Endodermal cell (in vitro differentiated cells): ENCODE measurements around the gene HSPA1A. TPM values are rescaled to one million over a fixed set of nuclear protein-coding genes. Genes with fewer than 3 reads are reported as not detected.

Experiments
- DNase-seq: peaks from one replicate; pipeline ENCODE4 v3.0.0-alpha.2; 2017
- H3K27ac ChIP-seq: 2 replicates; pipeline ENCODE4 v1.5.1; 2013; ENCODE audit warnings: mild to moderate bottlenecking, low read depth, low read length, moderate library complexity
- H3K27me3 ChIP-seq: 2 replicates; pipeline ENCODE4 v1.6.1; 2013; ENCODE audit warnings: mild to moderate bottlenecking, low read length, moderate library complexity; ENCODE audit not compliant: insufficient read depth, control insufficient read depth, poor library complexity, severe bottlenecking
- H3K36me3 ChIP-seq: 2 replicates; pipeline ENCODE4 v1.7.0; 2013; ENCODE audit warnings: mild to moderate bottlenecking, low read length, moderate library complexity; ENCODE audit not compliant: control insufficient read depth, insufficient read depth
- H3K4me1 ChIP-seq: one replicate; pipeline ENCODE4 v1.7.0; 2013; ENCODE audit warnings: low read length; ENCODE audit not compliant: control insufficient read depth, insufficient read depth
- H3K4me3 ChIP-seq: 2 replicates; pipeline ENCODE4 v1.5.1; 2013; ENCODE audit warnings: mild to moderate bottlenecking, low read length, moderate library complexity
- H3K9ac ChIP-seq: 2 replicates; pipeline ENCODE4 v1.6.1; 2013; ENCODE audit warnings: mild to moderate bottlenecking, low read length, moderate library complexity; ENCODE audit not compliant: poor library complexity, severe bottlenecking; ENCODE audit errors: extremely low read depth
- H3K9me3 ChIP-seq: 2 replicates; pipeline ENCODE4 v1.6.1; 2013; ENCODE audit warnings: mild to moderate bottlenecking, low read length, moderate library complexity; ENCODE audit not compliant: control insufficient read depth
- H3K27ac Mint-ChIP-seq: 2 replicates; pipeline ENCODE4 v1.8.0; 2020; ENCODE audit warnings: mixed read lengths
- H3K27me3 Mint-ChIP-seq: 2 replicates; pipeline ENCODE4 v1.8.0; 2021; ENCODE audit warnings: mild to moderate bottlenecking, mixed read lengths; ENCODE audit not compliant: insufficient read depth
- H3K36me3 Mint-ChIP-seq: 2 replicates; pipeline ENCODE4 v1.8.0; 2020; ENCODE audit warnings: low read depth, mixed read lengths
- H3K4me1 Mint-ChIP-seq: 2 replicates; pipeline ENCODE4 v1.8.0; 2020; ENCODE audit warnings: mixed read lengths
- H3K4me3 Mint-ChIP-seq: 2 replicates; pipeline ENCODE4 v1.8.0; 2020; ENCODE audit warnings: mild to moderate bottlenecking, moderate library complexity, mixed read lengths
- H3K9me3 Mint-ChIP-seq: 2 replicates; pipeline ENCODE4 v1.8.0; 2020; ENCODE audit warnings: mild to moderate bottlenecking, mixed read lengths
- WGBS, 2 experiments: methylation state at CpG; one replicate each; pipeline versions ENCODE4 v1.1.5 to v1.1.7; 2013; ENCODE audit warnings: missing lambda C conversion rate in 2 of 2, mixed read lengths in 1 of 2; ENCODE audit not compliant: insufficient coverage in 1 of 2, insufficient read length in 1 of 2; 5-methylcytosine and 5-hydroxymethylcytosine counted together
- total RNA-seq, 2 donors: library from RNA; stranded (reverse); fragmentation: NEBNext Ultra II Directional in 1 of 2; extraction: Animal tissue kit (Norgen Biotek cat#: 25700) in 1 of 2; gene quantifications; 2 replicates in 1 of 2; 3 replicates in 1 of 2; pipeline ENCODE4 v1.2.1, GENCODE V29; 2021
- TF ChIP-seq, protein P1 (sequence below): fragments of 200-600 bp; sonication (generic); conservative IDR thresholded peaks from 2 replicates; pipeline ENCODE4 v1.5.0; 2021; ENCODE audit warnings: antibody characterized with exemption, mild to moderate bottlenecking

The HSPA1A gene
- total RNA-seq, 2 donors from 2014 or later, result 53.1 to 62.6 TPM

DNA sequence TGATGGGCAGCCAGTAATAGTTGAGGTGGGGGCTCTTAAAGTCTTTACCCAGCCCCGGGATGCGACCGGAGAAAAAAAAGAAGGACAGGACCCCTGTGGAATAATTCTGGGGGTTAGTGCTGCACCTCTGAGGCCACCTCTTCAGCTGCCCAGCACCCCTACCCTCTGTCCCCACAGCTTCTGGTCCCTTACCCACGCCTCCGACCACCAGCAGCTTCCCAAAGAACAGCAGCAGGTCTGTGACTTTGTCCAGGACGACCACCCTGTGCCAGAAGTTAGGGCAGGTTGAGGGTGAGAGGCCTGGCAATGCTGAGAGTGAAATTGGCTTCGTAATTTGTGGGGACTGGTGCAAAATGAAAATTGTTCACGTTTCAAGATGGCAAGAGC lies 49.5 kb downstream of the HSPA1A start:
- Mint-ChIP-seq H3K27ac (no peak overlapping the region), H3K4me1 (peaks cover 14% of the 10 kb centered on the region), H3K36me3 (peaks cover 5% of the 10 kb centered on the region), H3K27me3 (peaks cover 2% of the 10 kb centered on the region), H3K9me3 (no peaks in the 10 kb centered on the region), H3K4me3 (no peak overlapping the region)
- TF ChIP-seq, protein P1, sequence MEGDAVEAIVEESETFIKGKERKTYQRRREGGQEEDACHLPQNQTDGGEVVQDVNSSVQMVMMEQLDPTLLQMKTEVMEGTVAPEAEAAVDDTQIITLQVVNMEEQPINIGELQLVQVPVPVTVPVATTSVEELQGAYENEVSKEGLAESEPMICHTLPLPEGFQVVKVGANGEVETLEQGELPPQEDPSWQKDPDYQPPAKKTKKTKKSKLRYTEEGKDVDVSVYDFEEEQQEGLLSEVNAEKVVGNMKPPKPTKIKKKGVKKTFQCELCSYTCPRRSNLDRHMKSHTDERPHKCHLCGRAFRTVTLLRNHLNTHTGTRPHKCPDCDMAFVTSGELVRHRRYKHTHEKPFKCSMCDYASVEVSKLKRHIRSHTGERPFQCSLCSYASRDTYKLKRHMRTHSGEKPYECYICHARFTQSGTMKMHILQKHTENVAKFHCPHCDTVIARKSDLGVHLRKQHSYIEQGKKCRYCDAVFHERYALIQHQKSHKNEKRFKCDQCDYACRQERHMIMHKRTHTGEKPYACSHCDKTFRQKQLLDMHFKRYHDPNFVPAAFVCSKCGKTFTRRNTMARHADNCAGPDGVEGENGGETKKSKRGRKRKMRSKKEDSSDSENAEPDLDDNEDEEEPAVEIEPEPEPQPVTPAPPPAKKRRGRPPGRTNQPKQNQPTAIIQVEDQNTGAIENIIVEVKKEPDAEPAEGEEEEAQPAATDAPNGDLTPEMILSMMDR, result no peak
- Histone ChIP-seq H3K9ac (no peak overlapping the region), H3K4me1 (no peaks in the 10 kb centered on the region), H3K9me3 (no peaks in the 10 kb centered on the region), H3K4me3 (no peak overlapping the region), H3K27me3 (no peaks in the 10 kb centered on the region), H3K27ac (peak overlapping the region; percentile 32), H3K36me3 (peaks cover 7% of the 10 kb centered on the region)
- 91 to 92% methylated on average over 5 to 8 of the region's 8 CpGs for WGBS, 2 experiments
- no peak for DNase-seq

DNA sequence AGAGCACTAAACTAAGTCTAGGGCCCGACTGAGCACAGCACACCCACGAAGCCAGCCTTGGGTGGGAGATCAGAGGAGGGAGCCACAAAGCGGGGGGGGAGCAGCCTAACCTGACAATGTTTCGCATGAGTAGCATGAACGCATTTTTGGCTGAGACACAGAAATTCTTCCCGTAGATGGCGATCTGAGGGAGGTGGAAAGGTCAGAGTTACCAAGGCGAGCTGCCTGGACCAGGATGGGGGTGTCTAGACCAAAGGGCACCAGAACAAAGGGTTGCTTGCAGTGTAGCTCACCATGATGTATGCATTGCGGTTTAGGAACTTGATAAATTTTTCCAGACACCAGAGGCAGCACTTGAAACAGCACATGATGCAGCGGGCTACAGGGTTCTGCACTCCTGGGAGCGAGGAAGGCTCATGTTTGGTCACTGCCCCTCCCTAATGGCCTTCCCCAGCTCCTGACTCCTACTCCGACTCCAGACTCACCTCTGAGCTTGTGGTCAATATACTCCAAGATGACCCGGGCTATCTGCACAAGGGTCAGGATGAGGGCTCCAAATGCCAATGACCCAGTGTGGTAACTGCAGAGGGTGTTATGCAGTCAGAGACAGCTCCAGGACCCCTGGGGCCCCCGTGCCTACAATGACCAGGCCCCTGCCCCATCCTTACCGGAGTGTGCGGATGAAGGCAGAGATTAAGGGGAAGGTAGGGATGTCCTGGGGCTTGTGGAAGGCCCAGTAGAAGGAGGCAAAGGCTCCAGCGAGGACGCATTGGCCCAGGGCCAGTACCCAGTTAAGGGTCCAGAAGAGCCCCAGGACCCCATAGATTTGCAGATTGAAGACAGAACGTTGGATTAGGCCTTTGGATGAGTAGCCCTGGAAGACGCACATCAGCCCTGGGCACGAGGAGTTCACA lies 50.1 kb downstream of the HSPA1A start:
- Histone ChIP-seq H3K4me1 (no peaks in the 10 kb centered on the region), H3K27ac (peak overlapping the region; percentile 32), H3K9ac (no peak overlapping the region), H3K9me3 (no peaks in the 10 kb centered on the region), H3K4me3 (no peak overlapping the region), H3K27me3 (no peaks in the 10 kb centered on the region), H3K36me3 (peaks cover 2% of the 10 kb centered on the region)
- peaks cover 14% of the 10 kb centered on the region for H3K4me1 Mint-ChIP-seq
- H3K36me3 Mint-ChIP-seq, result no peaks in the 10 kb centered on the region
- no peak for DNase-seq
- peaks cover 2% of the 10 kb centered on the region for H3K27me3 Mint-ChIP-seq
- TF ChIP-seq, protein P1, result no peak
- H3K9me3 Mint-ChIP-seq, result no peaks in the 10 kb centered on the region
- H3K4me3 Mint-ChIP-seq, result no peak overlapping the region
- H3K27ac Mint-ChIP-seq, result no peak overlapping the region
- 91 to 92% methylated on average over 21 of the region's 21 CpGs for whole genome bisulfite sequencing, 2 experiments

Other genes starting within 250 kb of the HSPA1A start
- not detected for gene LTA, start 243.3 kb upstream of the HSPA1A start, total RNA-seq
- not detected for gene TNF, start 240.0 kb upstream of the HSPA1A start, total RNA-seq
- 1 to 10 TPM in 1 of 2 donors, not detected in 1; 1.3 TPM for gene LTB, start 233.1 kb upstream of the HSPA1A start, total RNA-seq
- gene LST1, start 229.3 kb upstream of the HSPA1A start, total RNA-seq, result not detected
- gene NCR3, start 222.5 kb upstream of the HSPA1A start, total RNA-seq, result not detected
- gene AIF1, start 200.3 kb upstream of the HSPA1A start, total RNA-seq, result 1 to 10 TPM in 1 of 2 donors, under 1 TPM in 1; 0.70 to 1.7 TPM
- 100 to 1,000 TPM; 329 to 330 TPM for gene PRRC2A, start 194.8 kb upstream of the HSPA1A start, total RNA-seq
- 100 to 1,000 TPM; 413 to 428 TPM for gene BAG6, start 162.9 kb upstream of the HSPA1A start, total RNA-seq
- gene APOM, start 159.6 kb upstream of the HSPA1A start, total RNA-seq, result 1 to 10 TPM; 1.6 to 3.2 TPM
- gene C6orf47, start 154.8 kb upstream of the HSPA1A start, total RNA-seq, result 10 to 100 TPM; 14.0 to 14.9 TPM
- gene GPANK1, start 150.5 kb upstream of the HSPA1A start, total RNA-seq, result 10 to 100 TPM; 16.1 to 21.3 TPM
- 100 to 1,000 TPM; 155 to 171 TPM for gene CSNK2B, start 149.5 kb upstream of the HSPA1A start, total RNA-seq
- 10 to 100 TPM; 13.9 to 17.0 TPM for gene LY6G5B, start 145.6 kb upstream of the HSPA1A start, total RNA-seq
- 1 to 10 TPM in 1 of 2 donors, under 1 TPM in 1; 0.93 to 2.0 TPM for gene LY6G5C, start 134.5 kb upstream of the HSPA1A start, total RNA-seq
- 10 to 100 TPM; 38.3 to 59.5 TPM for gene ABHD16A, start 112.2 kb upstream of the HSPA1A start, total RNA-seq
- gene LY6G6F, start 108.7 kb upstream of the HSPA1A start, total RNA-seq, result not detected
- gene LY6G6D, start 100.2 kb upstream of the HSPA1A start, total RNA-seq, result not detected
- gene LY6G6C, start 93.8 kb upstream of the HSPA1A start, total RNA-seq, result under 1 TPM; 0.29 to 0.38 TPM
- not detected for gene MPIG6B, start 92.2 kb upstream of the HSPA1A start, total RNA-seq
- 100 to 1,000 TPM; 150 to 153 TPM for gene DDAH2, start 86.2 kb upstream of the HSPA1A start, total RNA-seq
- gene CLIC1, start 79.0 kb upstream of the HSPA1A start, total RNA-seq, result 100 to 1,000 TPM; 289 to 380 TPM
- 10 to 100 TPM; 35.7 to 57.2 TPM for gene MSH5, start 75.5 kb upstream of the HSPA1A start, total RNA-seq
- 1 to 10 TPM; 7.9 to 8.4 TPM for gene SAPCD1, start 52.9 kb upstream of the HSPA1A start, total RNA-seq
- under 1 TPM; 0.64 to 0.95 TPM for gene VWA7, start 38.2 kb upstream of the HSPA1A start, total RNA-seq
- gene VARS1, start 19.8 kb upstream of the HSPA1A start, total RNA-seq, result 10 to 100 TPM; 81.4 to 83.1 TPM
- gene LSM2, start 8.6 kb upstream of the HSPA1A start, total RNA-seq, result 100 to 1,000 TPM; 106 to 119 TPM
- gene HSPA1L, start 260 bp upstream of the HSPA1A start, total RNA-seq, result 1 to 10 TPM; 1.2 to 1.5 TPM
- 10 to 100 TPM; 61.8 to 83.9 TPM for gene HSPA1B, start 12.2 kb downstream of the HSPA1A start, total RNA-seq
- gene NEU1, start 47.3 kb downstream of the HSPA1A start, total RNA-seq, result 10 to 100 TPM; 42.4 to 50.7 TPM
- 1 to 10 TPM; 1.3 to 3.6 TPM for gene SLC44A4, start 63.5 kb downstream of the HSPA1A start, total RNA-seq
- gene EHMT2, start 82.2 kb downstream of the HSPA1A start, total RNA-seq, result 100 to 1,000 TPM; 113 to 121 TPM
- gene ZBTB12, start 86.5 kb downstream of the HSPA1A start, total RNA-seq, result 10 to 100 TPM; 25.4 to 29.9 TPM
- 1 to 10 TPM in 1 of 2 donors, under 1 TPM in 1; 0.29 to 1.0 TPM for gene C2, start 112.2 kb downstream of the HSPA1A start, total RNA-seq
- gene CFB, start 130.6 kb downstream of the HSPA1A start, total RNA-seq, result under 1 TPM; 0.51 to 0.66 TPM
- gene NELFE, start 143.4 kb downstream of the HSPA1A start, total RNA-seq, result 100 to 1,000 TPM in 1 of 2 donors, 10 to 100 TPM in 1; 90.3 to 132 TPM
- gene SKIC2, start 143.6 kb downstream of the HSPA1A start, total RNA-seq, result 100 to 1,000 TPM in 1 of 2 donors, 10 to 100 TPM in 1; 95.8 to 103 TPM
- gene DXO, start 156.6 kb downstream of the HSPA1A start, total RNA-seq, result 10 to 100 TPM; 19.2 to 22.3 TPM
- 1 to 10 TPM; 4.5 to 6.2 TPM for gene C4A, start 166.5 kb downstream of the HSPA1A start, total RNA-seq
- gene C4B, start 199.3 kb downstream of the HSPA1A start, total RNA-seq, result 1 to 10 TPM; 3.7 to 5.5 TPM
- gene CYP21A2, start 222.9 kb downstream of the HSPA1A start, total RNA-seq, result under 1 TPM in 1 of 2 donors, not detected in 1; 0.35 TPM